Stimulated activated naive CD8-positive, alpha-beta T cell treated with anti-CD3 and anti-CD28 coated beads, Interleukin-15, Interleukin-2, amounts not matched to agents 100 ng/mL and 50 ng/mL, for 24 hours (primary cell): Measurements from ENCODE around the gene MARK1.

Experiments used
- H3K27ac Mint-ChIP-seq: one replicate; pipeline ENCODE4 v1.8.0; 2021; ENCODE audit warnings: mild to moderate bottlenecking, mixed read lengths
- H3K27me3 Mint-ChIP-seq: one replicate; pipeline ENCODE4 v1.8.0; 2021; ENCODE audit warnings: mixed read lengths
- H3K36me3 Mint-ChIP-seq: one replicate; pipeline ENCODE4 v1.8.0; 2021; ENCODE audit warnings: low read depth, mixed read lengths
- H3K4me1 Mint-ChIP-seq: one replicate; pipeline ENCODE4 v1.8.0; 2021; ENCODE audit warnings: low read depth, mixed read lengths
- H3K4me3 Mint-ChIP-seq: one replicate; pipeline ENCODE4 v1.8.0; 2021; ENCODE audit warnings: mild to moderate bottlenecking, mixed read lengths
- H3K9me3 Mint-ChIP-seq: one replicate; pipeline ENCODE4 v1.8.0; 2021; ENCODE audit warnings: mixed read lengths

Gene MARK1

GRCh38 chr1:220699044-220699443 lies 171.1 kb downstream of the MARK1 start:
- Mint-ChIP-seq H3K4me1 (no peaks in the 10 kb centered on the region), H3K9me3 (no peaks in the 10 kb centered on the region), H3K36me3 (no peaks in the 10 kb centered on the region), H3K27me3 (peaks cover 9% of the 10 kb centered on the region), H3K27ac (no peak overlapping the region), H3K4me3 (no peak overlapping the region)

GRCh38 chr1:220700556-220701179 lies 172.7 kb downstream of the MARK1 start:
- no peak overlapping the region for H3K27ac Mint-ChIP-seq
- peaks cover 12% of the 10 kb centered on the region for H3K27me3 Mint-ChIP-seq
- no peaks in the 10 kb centered on the region for H3K9me3 Mint-ChIP-seq
- no peaks in the 10 kb centered on the region for H3K36me3 Mint-ChIP-seq
- no peaks in the 10 kb centered on the region for H3K4me1 Mint-ChIP-seq
- no peak overlapping the region for H3K4me3 Mint-ChIP-seq

- Mint-ChIP-seq H3K36me3 (no peaks in the 10 kb centered on the region), H3K4me3 (no peak overlapping the region), H3K27ac (no peak overlapping the region), H3K9me3 (no peaks in the 10 kb centered on the region), H3K4me1 (no peaks in the 10 kb centered on the region), H3K27me3 (peaks cover 16% of the 10 kb centered on the region)
Observed at GRCh38 chr1:220701974-220702373, 174.0 kb downstream of the MARK1 start.

GRCh38 chr1:220702733-220703270 lies 174.9 kb downstream of the MARK1 start:
- no peak overlapping the region for H3K27ac Mint-ChIP-seq

GRCh38 chr1:220703305-220703704 lies 175.4 kb downstream of the MARK1 start:
- Mint-ChIP-seq H3K36me3 (no peaks in the 10 kb centered on the region), H3K27ac (no peak overlapping the region), H3K4me3 (no peak overlapping the region), H3K27me3 (peaks cover 16% of the 10 kb centered on the region), H3K4me1 (no peaks in the 10 kb centered on the region), H3K9me3 (no peaks in the 10 kb centered on the region)

More at GRCh38 chr1:220702733-220703270, 174.9 kb downstream of the MARK1 start:
- Mint-ChIP-seq H3K4me1 (no peaks in the 10 kb centered on the region), H3K27me3 (peaks cover 16% of the 10 kb centered on the region), H3K4me3 (no peak overlapping the region), H3K36me3 (no peaks in the 10 kb centered on the region), H3K9me3 (no peaks in the 10 kb centered on the region)

GRCh38 chr1:220705782-220706181 lies 177.8 kb downstream of the MARK1 start:
- Mint-ChIP-seq H3K9me3 (no peaks in the 10 kb centered on the region), H3K27ac (no peak overlapping the region), H3K4me3 (no peak overlapping the region), H3K27me3 (peaks cover 16% of the 10 kb centered on the region), H3K4me1 (peaks cover 4% of the 10 kb centered on the region), H3K36me3 (no peaks in the 10 kb centered on the region)

GRCh38 chr1:220706480-220706879 lies 178.5 kb downstream of the MARK1 start:
- Mint-ChIP-seq H3K27me3 (peaks cover 16% of the 10 kb centered on the region), H3K36me3 (no peaks in the 10 kb centered on the region), H3K4me3 (no peak overlapping the region), H3K27ac (no peak overlapping the region), H3K9me3 (no peaks in the 10 kb centered on the region), H3K4me1 (peaks cover 7% of the 10 kb centered on the region)

- Mint-ChIP-seq H3K4me1 (peaks cover 7% of the 10 kb centered on the region), H3K4me3 (no peak overlapping the region), H3K27ac (no peak overlapping the region), H3K36me3 (no peaks in the 10 kb centered on the region), H3K9me3 (no peaks in the 10 kb centered on the region), H3K27me3 (peaks cover 12% of the 10 kb centered on the region)
Observed at GRCh38 chr1:220707160-220707559, 179.2 kb downstream of the MARK1 start.

- Mint-ChIP-seq H3K4me3 (no peak overlapping the region), H3K27ac (no peak overlapping the region)
Observed at GRCh38 chr1:220708244-220708643, 180.3 kb downstream of the MARK1 start.

GRCh38 chr1:220708936-220709801 lies 181.2 kb downstream of the MARK1 start:
- Mint-ChIP-seq H3K36me3 (no peaks in the 10 kb centered on the region), H3K9me3 (no peaks in the 10 kb centered on the region), H3K27me3 (peaks cover 13% of the 10 kb centered on the region), H3K4me1 (peaks cover 7% of the 10 kb centered on the region), H3K4me3 (no peak overlapping the region), H3K27ac (no peak overlapping the region)

More at GRCh38 chr1:220708244-220708643, 180.3 kb downstream of the MARK1 start:
- H3K27me3 Mint-ChIP-seq = peaks cover 9% of the 10 kb centered on the region
- H3K4me1 Mint-ChIP-seq = peaks cover 7% of the 10 kb centered on the region
- H3K9me3 Mint-ChIP-seq = no peaks in the 10 kb centered on the region
- H3K36me3 Mint-ChIP-seq = no peaks in the 10 kb centered on the region

GRCh38 chr1:220710333-220710732 lies 182.4 kb downstream of the MARK1 start:
- Mint-ChIP-seq H3K27ac (no peak overlapping the region), H3K4me3 (no peak overlapping the region), H3K4me1 (peaks cover 7% of the 10 kb centered on the region), H3K36me3 (no peaks in the 10 kb centered on the region), H3K27me3 (peaks cover 12% of the 10 kb centered on the region), H3K9me3 (no peaks in the 10 kb centered on the region)

- Mint-ChIP-seq H3K27me3 (peaks cover 17% of the 10 kb centered on the region), H3K4me1 (peaks cover 7% of the 10 kb centered on the region), H3K4me3 (no peak overlapping the region), H3K36me3 (no peaks in the 10 kb centered on the region), H3K9me3 (no peaks in the 10 kb centered on the region), H3K27ac (no peak overlapping the region)
Observed at GRCh38 chr1:220711056-220711809, 183.3 kb downstream of the MARK1 start.
